SW 1271 (cell line): ENCODE results near the gene OXLD1.
A peak's percentile ranks its signal among the peaks of the same experiment; 100 is the strongest.
"Not testable (repeated sequence)": the region's sequence is repeated elsewhere in the genome, so short reads cannot be mapped to it uniquely, and the experiment has no call there.

Source experiments
- DNase-seq, 2 experiments: peaks; one replicate each; lab custom pipeline; 2025; lab: John Stamatoyannopoulos, UW

Gene OXLD1

DNA sequence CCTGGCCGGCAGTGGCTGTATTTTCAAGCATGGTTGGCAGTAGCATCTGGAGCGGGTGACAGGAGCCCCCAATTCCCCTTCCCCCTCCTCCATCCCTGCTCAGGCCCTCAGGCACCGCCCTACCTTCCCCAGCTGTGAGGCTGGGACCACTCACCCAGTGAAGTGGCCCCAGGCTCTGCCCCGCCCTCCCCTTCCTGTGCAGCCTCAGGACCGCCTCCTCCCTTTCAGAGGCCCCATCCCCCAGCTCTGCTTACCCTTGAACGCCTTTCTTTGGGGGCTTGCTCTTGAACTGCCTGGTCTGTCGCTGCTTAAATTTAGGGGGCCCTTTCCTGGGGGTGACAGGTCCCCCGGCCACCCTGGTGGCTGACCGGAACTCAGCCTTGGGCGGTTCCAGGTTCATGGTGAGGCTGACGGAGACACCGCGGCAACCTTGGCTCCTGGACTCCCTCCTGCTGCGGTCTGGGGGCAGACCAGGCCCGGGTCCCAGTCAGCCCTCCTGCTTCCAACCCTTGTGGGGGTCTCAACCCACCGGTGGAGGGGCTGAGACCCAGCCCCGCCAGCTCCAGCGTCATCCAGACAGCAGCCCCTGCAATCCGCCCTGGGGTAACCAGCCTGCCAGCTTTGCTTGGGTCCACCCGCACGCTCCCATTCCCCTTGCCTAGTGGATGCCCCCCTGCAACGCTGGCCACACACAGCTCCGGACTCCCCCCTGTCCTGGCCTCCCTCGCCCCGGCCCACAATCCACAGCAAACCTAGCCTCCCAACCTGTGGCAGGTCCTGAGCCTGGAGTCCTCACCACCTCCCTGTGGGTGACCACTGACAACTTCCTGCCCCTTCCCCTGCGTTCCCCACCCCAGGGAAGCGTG lies 13.3 kb downstream of the OXLD1 start:
- DNase-seq = no peak

DNA sequence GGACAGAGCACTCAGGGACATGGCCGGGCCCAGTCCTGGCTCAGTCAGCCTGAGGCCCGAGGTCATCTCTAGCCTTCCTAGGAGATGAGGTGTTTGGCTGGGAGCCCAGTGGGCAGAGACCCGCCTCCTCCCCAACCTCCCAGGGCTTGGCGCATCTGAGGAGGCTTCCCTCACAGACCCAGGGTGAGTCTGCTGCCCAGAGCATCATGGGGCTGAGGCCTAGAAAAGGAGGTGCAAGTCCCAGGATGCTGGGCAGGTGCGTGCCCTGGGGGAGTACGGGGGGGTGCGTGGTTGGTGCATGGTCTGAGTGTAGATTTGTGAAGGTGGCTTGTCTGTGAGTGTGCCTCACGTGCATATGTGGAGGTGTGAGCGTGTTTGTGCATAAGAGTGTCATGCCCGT lies 14.7 kb downstream of the OXLD1 start:
- peak in 1 of 2 experiments; percentile 19 for DNase-seq

DNA sequence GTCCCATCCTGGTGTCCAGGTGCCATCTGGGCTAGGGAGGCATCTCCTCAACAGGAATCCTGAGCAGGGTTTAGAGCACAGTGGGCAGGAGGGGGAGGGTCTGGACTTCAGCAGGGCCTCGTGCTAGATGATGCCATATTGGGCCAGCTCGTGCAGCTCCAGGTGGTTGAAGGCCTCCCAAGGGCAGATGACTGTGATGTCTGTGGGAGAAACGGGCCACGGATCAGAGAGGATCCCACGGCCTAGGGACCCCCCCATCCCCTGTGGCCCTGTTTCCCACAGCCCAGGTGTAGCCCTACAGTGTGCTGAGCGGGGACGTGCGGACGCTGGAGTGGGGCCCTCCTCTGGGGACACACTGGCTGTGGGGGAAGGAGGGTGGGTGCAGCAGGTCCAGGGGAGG lies 15.5 kb downstream of the OXLD1 start:
- DNase-seq = no peak

DNA sequence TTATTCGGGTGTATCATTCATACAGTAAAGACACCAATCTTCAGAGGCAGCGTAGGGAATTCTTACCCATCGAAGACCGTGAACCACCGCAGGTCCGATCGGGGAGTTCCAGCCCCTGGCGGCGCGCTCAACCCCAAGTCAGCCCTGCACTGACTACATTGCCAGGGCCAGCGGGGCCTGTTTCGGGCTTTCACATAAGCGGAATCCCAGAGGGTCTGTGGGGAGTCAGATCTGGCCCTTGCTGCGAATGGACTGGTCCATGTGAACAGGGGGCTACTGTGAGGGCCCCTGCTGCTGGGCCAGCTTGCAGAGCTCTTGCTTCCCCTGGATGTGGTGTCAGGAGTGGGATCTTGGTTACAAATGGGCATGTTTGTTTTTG lies 17.7 kb downstream of the OXLD1 start:
- DNase-seq = no peak

DNA sequence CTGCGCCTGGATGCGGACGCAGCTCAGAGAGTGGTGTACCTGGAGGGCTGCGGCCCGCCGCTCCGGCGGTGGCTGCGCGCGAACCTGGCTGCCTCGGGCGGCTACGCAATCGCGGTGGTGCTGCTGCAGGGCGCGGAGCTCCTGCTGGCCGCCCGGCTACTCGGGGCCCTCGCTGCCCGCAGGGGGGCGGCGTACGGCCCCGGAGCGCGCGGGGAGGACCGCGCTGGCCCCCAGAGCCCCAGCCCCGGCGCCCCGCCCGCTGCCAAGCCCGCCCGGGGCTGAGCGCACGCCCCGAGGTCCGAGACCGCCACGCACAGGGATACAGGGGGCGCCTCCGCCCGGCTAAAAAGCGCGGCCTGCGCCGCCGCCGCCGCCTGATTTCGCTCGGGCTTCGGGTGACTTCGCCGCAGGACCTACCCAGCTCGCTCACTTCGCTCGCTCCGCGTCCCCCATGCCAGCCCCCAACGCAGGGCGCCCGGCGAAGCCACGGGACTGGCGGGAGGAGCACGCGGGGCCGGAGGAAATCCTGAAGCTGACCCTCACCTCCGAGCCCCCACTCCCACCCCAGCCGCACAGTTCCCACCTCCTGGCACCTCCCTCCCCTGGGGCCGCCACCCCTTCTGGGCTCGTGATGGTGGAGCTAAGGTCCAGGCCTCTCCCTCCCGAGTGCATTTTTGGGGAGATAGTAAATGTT lies 18.2 kb downstream of the OXLD1 start:
- no peak for DNase-seq

DNA sequence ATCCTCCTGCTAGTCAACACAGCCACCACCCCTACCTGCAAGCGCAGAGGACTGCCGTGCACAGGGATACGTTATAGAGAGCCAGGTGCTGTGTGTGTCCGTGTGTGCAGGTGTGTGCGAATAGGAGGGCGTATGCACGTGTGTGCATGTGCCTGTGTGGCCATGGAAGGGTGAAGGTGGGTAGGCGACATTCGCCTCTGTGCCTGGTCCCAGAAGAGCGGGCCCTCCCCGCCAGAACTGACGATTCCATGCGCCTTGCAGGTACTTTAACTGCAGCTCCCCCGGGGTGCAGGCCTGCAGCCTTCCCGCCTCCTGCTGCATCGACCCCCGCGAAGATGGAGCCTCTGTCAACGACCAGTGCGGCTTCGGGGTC lies 18.8 kb downstream of the OXLD1 start:
- DNase-seq = no peak

DNA sequence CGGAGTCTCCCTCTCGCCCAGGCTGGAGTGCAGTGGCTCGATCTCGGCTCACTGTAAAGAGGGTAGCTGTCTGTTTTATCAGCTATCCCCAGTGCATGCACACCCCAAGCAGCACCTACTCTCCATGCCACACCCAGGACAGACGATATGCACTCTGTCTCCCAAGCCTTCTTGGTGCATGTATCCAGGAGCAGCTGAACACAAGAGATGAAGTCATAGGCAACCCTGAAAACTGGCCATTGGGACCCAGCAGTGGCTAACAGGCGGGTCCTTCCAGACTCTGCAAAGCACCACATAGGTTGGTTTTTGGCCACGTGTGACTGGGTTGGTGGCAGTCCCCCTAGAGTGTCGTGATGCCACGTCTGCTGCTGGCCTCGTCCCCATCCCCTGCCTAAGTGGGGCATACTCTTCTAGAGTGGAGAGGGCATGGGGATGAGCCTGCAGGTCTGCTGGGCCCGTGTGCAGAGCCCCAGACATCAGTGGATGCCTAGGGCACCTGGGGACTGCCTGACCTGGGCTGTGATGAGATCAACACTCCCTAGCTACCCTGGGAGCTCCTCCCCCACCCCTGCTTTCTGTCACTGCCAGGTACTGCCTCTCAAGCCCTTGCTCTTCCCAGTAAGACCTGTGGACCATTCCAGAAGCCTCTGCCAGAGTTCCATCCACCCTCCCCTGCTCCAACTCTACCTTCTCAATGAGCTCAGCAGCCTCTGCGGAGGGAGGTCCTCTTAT lies 19.4 kb downstream of the OXLD1 start:
- no peak for DNase-seq

DNA sequence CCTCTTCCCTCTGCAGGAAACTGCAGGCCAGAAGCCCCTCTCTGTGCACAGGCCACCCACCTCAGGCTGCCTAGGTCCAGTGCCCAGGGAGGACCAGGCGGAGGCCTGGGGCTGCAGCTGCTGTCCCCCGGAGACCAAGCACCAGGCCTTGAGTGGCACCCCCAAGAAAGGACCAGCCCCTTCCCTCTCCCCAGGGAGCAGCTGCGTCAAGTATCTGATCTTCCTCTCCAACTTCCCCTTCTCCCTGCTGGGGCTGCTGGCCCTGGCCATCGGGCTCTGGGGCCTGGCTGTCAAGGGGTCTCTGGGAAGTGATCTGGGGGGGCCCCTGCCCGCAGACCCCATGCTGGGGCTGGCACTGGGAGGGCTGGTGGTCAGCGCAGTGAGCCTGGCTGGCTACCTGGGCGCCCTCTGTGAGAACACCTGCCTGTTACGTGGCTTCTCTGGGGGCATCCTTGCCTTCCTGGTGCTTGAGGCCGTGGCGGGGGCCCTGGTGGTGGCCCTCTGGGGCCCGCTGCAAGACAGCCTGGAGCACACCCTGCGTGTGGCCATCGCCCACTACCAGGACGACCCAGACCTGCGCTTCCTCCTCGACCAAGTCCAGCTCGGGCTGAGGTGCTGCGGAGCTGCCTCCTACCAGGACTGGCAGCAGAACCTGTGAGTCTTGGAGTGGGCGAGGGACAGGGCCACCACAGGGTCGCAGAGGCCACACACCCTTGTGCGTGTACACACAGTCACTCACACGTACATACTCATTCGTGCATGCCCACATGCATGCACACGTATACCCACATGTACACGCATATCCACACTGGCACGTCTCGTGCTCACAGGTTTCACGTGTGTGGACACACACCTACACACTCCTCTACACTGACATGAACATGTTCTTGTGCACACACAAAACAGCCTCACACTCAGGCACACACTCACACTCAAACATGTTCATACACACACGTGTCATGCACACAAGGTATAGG lies 21.1 kb downstream of the OXLD1 start:
- no peak for DNase-seq

DNA sequence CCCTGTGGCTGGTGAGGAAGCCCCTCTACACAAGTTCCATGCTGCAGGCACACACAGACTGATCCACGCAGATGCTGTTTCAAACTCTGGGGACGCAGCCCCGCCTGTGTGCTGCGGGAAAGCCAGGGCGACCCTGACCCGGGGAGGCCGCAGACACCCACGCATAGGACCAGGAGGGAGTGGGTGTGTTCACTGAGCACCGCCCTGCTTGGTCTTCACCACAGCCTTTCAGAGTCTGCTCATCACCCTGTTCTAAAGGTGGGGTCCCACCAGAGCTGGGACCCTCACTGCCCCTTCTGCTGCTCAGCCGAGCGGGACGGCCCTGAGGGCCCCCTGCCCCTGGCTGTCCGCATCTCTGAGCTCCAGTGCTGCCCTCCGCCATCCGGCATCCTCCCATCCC lies 21.9 kb downstream of the OXLD1 start:
- no peak for DNase-seq

DNA sequence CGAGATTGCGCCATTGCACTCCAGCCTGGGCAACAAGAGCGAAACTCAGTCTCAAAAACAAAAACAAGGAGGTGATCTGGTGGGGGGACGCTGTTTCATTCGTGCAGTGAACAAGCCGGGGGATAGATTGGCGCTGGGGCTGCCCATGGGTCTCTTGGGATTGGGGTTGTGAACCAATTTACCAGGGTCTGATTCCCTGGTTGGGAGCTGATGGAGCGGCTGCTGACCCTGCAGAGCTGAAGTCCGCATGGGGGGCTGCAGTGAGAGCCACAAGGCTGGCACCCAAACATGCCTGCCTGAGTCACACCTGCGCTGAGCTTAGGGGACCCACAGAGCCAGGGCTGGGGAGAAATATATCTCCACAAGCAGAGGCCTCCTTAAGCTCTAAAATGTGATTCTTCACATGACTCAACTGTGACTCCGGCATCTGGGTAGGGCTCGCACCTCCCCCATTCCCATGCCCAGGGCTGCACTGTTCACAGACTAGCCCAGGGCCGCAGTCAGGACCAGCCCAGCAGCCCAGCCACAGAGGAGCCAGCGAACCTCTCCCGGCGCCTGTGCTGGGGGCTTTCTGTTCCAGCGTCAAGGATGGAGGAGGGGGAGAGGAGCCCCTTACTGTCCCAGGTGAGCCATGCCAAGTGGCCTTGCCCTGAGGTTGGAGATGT lies 24.4 kb downstream of the OXLD1 start:
- DNase-seq = no peak

DNA sequence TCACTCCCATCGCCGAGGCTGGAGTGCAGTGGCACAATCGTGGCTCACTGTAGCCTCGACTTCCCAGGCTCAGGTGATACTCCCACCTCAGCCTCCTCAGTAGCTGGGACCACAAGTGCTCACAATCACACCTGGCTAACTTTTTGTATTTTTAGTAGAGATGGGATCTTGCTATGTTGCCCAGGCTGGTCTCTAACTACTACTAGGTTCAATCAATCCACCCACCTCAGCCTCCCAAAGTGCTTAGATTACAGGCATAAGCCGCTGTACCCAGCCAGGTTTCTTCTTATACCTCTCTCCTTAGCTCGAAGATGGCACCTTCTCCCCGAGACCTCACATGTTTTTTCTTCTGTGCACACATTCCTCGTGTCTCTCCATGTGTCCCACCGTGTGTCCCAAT lies 26.4 kb downstream of the OXLD1 start:
- DNase-seq = no peak

DNA sequence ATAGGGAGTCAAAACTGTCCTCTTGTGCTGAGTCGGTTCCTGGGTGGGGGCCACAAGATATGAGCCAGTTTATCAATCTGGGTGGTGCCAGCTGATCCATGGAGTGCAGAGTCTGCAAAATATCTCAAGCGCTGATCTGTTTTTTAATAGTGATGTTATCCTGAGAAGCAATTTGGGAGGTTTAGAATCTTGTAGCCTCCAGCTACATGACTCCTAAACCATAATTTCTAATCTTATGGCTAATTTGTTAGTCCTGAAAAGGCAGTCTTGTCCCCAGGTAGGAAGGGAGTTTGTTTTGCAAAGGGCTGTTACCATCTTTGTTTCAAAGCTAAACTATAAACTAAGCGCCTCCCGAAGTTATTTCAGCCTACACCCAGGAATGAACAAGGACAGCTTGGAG lies 27.7 kb downstream of the OXLD1 start:
- DNase-seq = no peak

DNA sequence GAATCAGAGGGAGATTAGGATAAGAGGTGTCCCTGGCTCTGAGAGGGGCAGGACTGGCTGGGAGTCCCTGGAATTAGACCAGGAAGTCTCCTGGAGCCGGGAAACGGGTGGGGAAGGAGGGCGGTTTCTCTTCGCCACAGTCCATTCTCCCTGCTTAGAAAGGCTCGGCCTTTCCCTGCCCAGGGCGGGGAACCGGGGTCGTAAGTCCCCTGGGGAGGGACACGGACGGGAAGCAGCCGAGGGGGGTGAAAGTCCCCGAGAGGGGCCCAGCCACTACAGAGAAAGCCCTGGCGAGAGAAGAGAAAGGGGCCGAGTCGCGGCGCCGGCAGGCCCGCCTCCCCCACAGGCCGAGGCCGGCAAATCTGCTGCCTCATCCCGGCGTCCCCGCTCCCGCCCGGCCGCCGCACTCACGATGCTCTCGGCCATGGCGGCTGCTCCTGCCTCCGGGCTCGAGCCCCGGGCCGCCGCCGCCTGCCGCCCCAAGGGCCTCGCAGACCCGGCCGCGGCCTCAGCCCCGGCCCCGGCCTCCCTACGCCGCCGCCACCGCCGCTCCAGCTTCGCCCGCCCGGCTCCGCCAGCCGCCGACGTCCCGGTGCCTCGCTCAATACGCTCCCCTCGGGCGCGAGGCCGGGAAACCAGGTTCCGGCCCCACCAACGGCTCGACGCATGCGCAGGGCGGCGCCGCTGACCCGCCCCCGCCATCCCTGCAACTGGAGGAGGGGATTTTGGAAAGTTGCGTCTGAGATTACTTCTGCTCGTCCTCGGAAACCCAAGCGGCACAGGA lies 29.7 kb downstream of the OXLD1 start, which contains the start of the genes NPLOC4 and TSPAN10:
Gene NPLOC4, minus strand, starts transcription at position 608 of the 784 bp plus-strand sequence. Its CDS starts 182 bp downstream, at position 426.
Gene TSPAN10, plus strand, starts transcription at position 692 of the 784 bp plus-strand sequence. CDS start 5,217 bp downstream, outside the sequence.
- peak; percentile 34 to 69 for DNase-seq

DNA sequence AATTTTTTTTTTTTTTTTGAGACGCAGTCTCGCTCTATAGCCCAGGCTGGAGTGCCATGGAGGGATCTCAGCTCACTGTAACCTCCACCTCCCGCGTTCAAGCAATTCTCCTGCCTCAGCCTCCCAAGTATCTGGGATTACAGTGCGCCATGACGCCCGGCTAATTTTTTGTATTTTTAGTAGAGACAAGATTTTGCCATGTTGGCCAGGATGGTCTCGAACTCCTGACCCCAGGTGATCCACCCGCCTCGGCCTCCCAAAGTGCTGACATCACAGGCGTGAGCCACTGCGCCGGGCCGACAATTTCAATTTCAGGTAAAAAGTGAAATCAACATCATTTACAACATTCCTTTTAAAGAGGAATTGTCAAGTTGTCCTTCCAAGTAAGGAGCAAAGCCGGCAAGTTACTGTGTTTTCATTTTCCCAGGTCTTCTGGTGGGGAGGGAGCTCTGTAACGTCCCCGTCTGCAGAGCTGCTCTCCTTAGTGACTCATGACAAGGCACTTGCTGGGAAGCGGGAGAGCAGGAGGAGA lies 30.4 kb downstream of the OXLD1 start:
- peak; percentile 28 to 39 for DNase-seq

DNA sequence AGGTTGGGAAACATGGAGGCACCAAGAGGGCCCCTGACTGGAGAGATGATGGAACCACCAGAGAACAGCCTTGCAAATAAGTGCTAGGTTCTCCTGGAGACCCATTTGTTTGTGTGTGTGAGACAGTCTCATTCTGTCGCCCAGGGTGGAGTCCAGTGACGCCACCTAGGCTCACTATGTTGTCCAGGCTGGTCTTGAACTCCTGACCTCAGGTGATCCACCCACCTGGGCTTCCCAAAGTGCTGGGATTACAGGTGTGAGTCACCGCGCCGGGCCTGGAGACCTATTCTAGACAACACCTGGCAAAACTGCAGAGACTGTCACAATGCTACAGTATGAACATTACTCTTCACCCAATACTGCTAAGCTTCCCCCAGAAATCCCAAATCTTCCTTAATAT lies 31.0 kb downstream of the OXLD1 start:
- no peak for DNase-seq

DNA sequence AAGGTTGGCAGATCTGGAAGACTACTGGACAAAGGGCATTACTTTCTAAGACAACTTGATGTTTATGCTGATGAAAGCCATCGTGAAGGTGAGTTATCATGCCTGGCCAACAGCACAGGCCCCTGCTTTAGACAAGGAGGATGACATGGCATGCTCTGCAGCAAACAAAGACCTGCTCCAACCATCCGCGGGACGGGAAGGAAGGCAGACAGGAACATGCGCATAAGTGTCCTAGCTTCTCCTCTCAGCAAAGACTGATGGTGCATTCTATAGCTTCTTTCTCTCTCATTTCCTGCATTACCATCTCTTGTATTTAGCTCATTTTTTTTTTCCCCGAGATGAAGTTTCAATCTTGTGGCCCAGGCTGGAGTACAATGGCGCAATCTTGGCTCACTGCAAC lies 34.9 kb downstream of the OXLD1 start:
- DNase-seq = no peak

DNA sequence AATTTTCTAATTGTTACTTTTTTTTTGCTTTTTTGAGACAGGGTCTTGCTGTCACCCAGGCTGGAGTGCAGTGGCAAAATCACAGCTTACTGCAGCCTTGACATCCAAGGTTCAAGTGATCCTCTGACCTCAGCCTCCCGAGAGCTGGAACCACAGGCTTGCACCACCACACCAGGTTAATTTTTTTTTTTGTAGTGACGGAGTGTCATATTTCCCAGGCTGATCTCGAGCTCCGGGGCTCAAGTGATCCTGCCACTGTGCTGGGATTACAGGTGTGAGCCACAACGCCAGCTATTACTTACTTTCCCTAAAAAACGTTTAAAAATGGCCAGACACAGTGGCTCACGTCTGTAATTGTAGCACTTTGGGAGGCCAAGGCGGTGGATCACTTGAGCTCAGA lies 36.1 kb downstream of the OXLD1 start:
- DNase-seq = no peak

DNA sequence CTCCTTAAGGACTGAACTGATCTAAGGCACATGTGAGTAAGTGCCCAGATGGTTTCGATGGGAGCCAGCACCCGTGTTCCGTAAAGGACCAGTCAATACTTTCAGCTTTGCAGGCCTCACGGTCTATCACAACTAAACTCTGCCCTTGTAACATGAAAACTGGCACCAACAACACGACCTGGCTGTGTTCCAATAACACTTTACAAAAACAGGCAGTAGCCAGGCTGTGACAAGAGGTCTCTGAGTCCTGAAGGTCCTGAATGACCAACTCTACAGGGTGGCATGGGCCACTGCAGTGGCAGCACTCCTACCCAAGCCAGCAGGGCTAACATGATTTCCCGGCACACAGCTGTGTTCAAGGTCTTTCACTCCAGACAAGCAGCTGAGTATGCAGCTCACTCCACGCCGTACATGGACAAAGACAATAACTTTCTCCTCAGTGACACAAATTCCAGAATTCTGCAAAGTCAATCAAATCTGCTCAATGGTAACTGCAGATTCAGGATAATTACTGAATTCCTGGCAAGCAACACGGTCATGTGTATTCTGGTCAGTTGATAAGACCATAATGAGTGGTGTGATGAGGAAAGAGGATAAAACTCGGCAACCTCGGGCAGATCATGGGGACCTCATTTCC lies 44.8 kb downstream of the OXLD1 start:
- DNase-seq = no peak

DNA sequence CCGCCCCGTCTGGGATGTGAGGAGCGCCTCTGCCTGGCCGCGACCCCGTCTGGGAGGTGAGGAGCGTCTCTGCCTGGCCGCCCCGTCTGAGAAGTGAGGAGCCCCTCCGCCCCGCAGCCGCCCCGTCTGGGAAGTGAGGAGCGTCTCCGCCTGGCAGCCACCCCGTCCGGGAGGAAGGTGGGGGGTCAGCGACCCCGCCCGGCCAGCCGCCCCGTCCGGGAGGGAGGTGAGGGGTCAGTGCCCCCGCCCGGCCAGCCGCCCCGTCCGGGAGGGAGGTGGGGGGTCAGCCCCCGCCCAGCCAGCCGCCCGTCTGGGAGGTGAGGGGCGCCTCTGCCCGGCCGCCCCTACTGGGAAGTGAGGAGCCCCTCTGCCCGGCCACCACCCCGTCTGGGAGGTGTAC lies 48.1 kb downstream of the OXLD1 start:
- DNase-seq = not testable (repeated sequence)
